GM12891 (cell line): ENCODE measurements around the gene ANO9.
"Not testable (repeated sequence)": the region's sequence is repeated elsewhere in the genome, so short reads cannot be mapped to it uniquely, and the experiment has no call there.

Experiments
- DNase-seq: peaks from one replicate; pipeline ENCODE4 v3.0.0; 2011; ENCODE audit warnings: low spot score; ENCODE audit not compliant: insufficient read length
- FAIRE-seq: peaks from 2 replicates; lab custom pipeline; 2011; peaks lifted over from hg19 to GRCh38; lab: Jason Lieb, UNC
- PAX5 ChIP-seq: IDR thresholded peaks from 2 replicates; pipeline ENCODE4 v1.6.1; 2011; ENCODE audit warnings: low read length, moderate library complexity, mild to moderate bottlenecking; ENCODE audit not compliant: insufficient read depth, severe bottlenecking
- POLR2A ChIP-seq: IDR thresholded peaks from 2 replicates; pipeline ENCODE4 v1.6.1; 2011; ENCODE audit warnings: low read depth, low read length, control low read depth
- POLR2AphosphoS5 ChIP-seq: IDR thresholded peaks from 2 replicates; pipeline ENCODE4 v1.6.1; 2011; ENCODE audit warnings: low read depth, low read length, control low read depth
- POU2F2 ChIP-seq: IDR thresholded peaks from 2 replicates; pipeline ENCODE4 v1.6.1; 2011; ENCODE audit warnings: low read depth, mild to moderate bottlenecking, control low read depth, low read length, moderate library complexity
- SPI1 ChIP-seq: IDR thresholded peaks from 2 replicates; pipeline ENCODE4 v1.6.1; 2011; ENCODE audit warnings: low read depth, low read length, control low read depth
- TAF1 ChIP-seq: IDR thresholded peaks from 2 replicates; pipeline ENCODE4 v1.6.1; 2011; ENCODE audit warnings: low read depth, low read length, control low read depth

Gene ANO9

GRCh38 chr11:403761-404431, 37.9 kb downstream of the ANO9 start:
- TF ChIP-seq POLR2AphosphoS5: no peak
- TF ChIP-seq POLR2A: no peak
- TF ChIP-seq PAX5: no peak
- no peak for TF ChIP-seq POU2F2
- no peak for TF ChIP-seq SPI1
- TF ChIP-seq TAF1: no peak
- FAIRE-seq: no peak
- DNase-seq: no peak

- FAIRE-seq (no peak), DNase-seq (no peak)
- TF ChIP-seq POLR2A (no peak), PAX5 (no peak), POU2F2 (no peak), POLR2AphosphoS5 (no peak), TAF1 (no peak), SPI1 (no peak)
Measured at GRCh38 chr11:403021-403760, 38.6 kb downstream of the ANO9 start.

DNA sequence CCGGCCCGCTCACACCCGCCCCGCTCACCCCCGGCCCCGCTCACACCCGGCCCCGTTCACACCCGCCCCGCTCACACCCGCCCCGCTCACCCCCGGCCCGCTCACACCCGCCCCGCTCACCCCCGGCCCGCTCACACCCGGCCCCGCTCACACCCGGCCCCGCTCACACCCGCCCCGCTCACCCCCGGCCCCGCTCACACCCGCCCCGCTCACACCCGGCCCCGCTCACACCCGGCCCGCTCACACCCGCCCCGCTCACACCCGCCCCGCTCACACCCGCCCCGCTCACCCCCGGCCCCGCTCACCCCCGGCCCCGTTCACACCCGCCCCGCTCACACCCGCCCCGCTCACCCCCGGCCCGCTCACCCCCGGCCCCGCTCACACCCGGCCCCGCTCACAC, 40.6 kb downstream of the ANO9 start:
- not testable (repeated sequence) for DNase-seq

DNA sequence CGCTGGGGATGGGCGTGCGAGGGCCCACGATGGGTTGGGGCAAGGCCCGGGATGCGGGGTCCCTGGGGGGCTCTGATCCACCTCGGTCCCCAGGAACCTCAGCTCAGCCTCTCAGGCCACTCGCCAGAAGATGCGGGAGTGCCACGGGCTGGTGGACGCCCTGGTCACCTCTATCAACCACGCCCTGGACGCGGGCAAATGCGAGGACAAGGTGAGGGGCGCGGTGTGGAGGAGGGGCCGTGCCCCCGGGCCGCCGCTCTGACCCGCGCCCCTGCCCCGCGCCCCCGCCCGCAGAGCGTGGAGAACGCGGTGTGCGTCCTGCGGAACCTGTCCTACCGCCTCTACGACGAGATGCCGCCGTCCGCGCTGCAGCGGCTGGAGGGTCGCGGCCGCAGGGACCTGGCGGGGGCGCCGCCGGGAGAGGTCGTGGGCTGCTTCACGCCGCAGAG, 41.5 kb downstream of the ANO9 start:
- TF ChIP-seq PAX5 (no peak), POU2F2 (no peak), SPI1 (no peak), POLR2AphosphoS5 (no peak), TAF1 (no peak), POLR2A (no peak)
- DNase-seq: no peak
- no peak for FAIRE-seq

More for the DNA sequence above, 40.6 kb downstream of the ANO9 start:
- FAIRE-seq: not testable (repeated sequence)

GRCh38 chr11:399731-400211, 42.0 kb downstream of the ANO9 start:
- no peak for TF ChIP-seq TAF1
- no peak for TF ChIP-seq POLR2AphosphoS5
- FAIRE-seq (no peak), DNase-seq (no peak)

DNA sequence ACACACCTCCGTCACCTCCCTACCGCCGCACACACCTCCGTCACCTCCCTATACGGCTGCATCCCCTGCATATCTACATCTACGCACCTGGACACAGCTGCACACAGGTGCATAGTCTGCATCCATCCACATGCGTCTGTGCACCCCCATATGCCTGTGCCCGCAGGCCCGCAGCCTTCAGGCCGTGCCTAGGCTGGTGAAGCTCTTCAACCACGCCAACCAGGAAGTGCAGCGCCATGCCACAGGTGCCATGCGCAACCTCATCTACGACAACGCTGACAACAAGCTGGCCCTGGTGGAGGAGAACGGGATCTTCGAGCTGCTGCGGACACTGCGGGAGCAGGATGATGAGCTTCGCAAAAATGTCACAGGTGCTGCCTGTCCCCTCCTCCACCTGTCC, 43.0 kb downstream of the ANO9 start:
- FAIRE-seq (no peak), DNase-seq (no peak)
- no peak for TF ChIP-seq POLR2A
- TF ChIP-seq TAF1: no peak
- no peak for TF ChIP-seq PAX5
- TF ChIP-seq POLR2AphosphoS5: no peak
- no peak for TF ChIP-seq POU2F2
- no peak for TF ChIP-seq SPI1

DNA sequence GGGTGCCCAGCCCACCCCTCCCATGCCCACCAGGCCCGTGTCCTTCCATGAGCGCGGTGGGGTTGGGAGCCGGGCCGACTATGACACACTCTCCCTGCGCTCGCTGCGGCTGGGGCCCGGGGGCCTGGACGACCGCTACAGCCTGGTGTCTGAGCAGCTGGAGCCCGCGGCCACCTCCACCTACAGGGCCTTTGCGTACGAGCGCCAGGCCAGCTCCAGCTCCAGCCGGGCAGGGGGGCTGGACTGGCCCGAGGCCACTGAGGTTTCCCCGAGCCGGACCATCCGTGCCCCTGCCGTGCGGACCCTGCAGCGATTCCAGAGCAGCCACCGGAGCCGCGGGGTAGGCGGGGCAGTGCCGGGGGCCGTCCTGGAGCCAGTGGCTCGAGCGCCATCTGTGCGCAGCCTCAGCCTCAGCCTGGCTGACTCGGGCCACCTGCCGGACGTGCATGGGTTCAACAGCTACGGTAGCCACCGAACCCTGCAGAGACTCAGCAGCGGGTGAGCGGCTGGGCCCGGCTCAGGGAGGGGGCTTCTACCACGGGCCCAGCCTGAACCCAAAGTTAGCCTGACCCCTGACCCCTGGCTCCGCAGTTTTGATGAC, 44.8 kb downstream of the ANO9 start:
- FAIRE-seq (peak; percentile 81), DNase-seq (peak; percentile 92)
- no peak for TF ChIP-seq POLR2A
- TF ChIP-seq SPI1: no peak
- no peak for TF ChIP-seq POLR2AphosphoS5
- no peak for TF ChIP-seq TAF1

DNA sequence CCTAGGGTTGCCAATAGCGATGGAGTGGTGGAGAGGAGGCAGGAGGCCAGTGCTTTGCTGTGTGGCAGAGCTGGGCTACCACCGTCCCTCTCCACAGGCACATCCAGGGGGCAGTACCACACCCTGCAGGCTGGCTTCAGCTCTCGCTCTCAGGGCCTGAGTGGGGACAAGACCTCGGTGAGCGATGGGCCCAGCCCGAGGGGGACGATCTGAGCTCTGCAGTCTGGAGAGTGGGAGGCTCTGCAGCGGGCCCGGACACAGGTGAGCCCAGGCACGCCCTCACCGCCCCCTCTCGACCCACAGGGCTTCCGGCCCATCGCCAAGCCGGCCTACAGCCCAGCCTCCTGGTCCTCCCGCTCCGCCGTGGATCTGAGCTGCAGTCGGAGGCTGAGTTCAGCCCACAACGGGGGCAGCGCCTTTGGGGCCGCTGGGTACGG, 45.3 kb downstream of the ANO9 start:
- TF ChIP-seq PAX5: no peak
- no peak for TF ChIP-seq POU2F2
- no peak for TF ChIP-seq POLR2AphosphoS5
- no peak for TF ChIP-seq SPI1
- TF ChIP-seq POLR2A: no peak
- no peak for TF ChIP-seq TAF1
- peak; percentile 68 for FAIRE-seq
- no peak for DNase-seq

DNA sequence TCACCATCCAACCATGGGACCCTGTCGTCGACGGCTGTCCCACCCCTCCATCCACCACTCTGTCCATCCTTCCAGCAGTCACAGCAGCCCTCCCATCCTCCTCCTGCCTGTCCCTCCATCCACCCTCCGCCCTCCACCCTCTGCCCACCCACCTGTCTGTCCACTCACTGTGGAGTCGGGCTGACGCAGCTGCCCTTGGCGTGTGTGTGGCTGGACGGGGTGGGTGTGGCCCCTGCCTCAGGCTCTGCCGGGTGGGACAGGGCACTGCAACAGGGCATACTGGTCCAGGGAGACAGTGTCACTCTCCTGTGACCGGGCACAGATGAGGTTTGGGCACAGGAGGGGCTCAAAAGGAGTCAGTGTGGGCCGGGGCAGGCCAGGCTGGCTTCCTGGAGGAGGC, 45.9 kb downstream of the ANO9 start:
- FAIRE-seq: no peak
- no peak for TF ChIP-seq SPI1
- no peak for TF ChIP-seq POLR2AphosphoS5
- TF ChIP-seq POLR2A: no peak
- TF ChIP-seq TAF1: no peak
- no peak for TF ChIP-seq PAX5
- no peak for TF ChIP-seq POU2F2

More for the DNA sequence above, 45.9 kb downstream of the ANO9 start:
- DNase-seq: no peak
